Endothelial cell (in vitro differentiated cells): ENCODE results near the gene LMBR1L. TPM values are rescaled to one million over a fixed set of nuclear protein-coding genes. Genes with fewer than 3 reads are reported as not detected.

Source experiments
- DNase-seq: peaks from one replicate; pipeline ENCODE4 v3.0.0; 2021; ENCODE audit warnings: low spot score
- H3K27ac Mint-ChIP-seq: one replicate; pipeline ENCODE4 v1.8.0; 2021; ENCODE audit warnings: mixed read lengths, inconsistent platforms; ENCODE audit not compliant: unreplicated experiment
- H3K27me3 Mint-ChIP-seq: one replicate; pipeline ENCODE4 v1.8.0; 2021; ENCODE audit warnings: mild to moderate bottlenecking, moderate library complexity, mixed read lengths, inconsistent platforms; ENCODE audit not compliant: unreplicated experiment
- H3K36me3 Mint-ChIP-seq: one replicate; pipeline ENCODE4 v1.8.0; 2021; ENCODE audit warnings: mild to moderate bottlenecking, low read depth, mixed read lengths, inconsistent platforms; ENCODE audit not compliant: unreplicated experiment
- H3K4me1 Mint-ChIP-seq: one replicate; pipeline ENCODE4 v1.8.0; 2021; ENCODE audit warnings: mild to moderate bottlenecking, mixed read lengths, inconsistent platforms; ENCODE audit not compliant: unreplicated experiment
- H3K4me3 Mint-ChIP-seq: one replicate; pipeline ENCODE4 v1.8.0; 2021; ENCODE audit warnings: mild to moderate bottlenecking, mixed read lengths, inconsistent platforms; ENCODE audit not compliant: unreplicated experiment
- H3K9me3 Mint-ChIP-seq: one replicate; pipeline ENCODE4 v1.8.0; 2021; ENCODE audit warnings: mixed read lengths, inconsistent platforms; ENCODE audit not compliant: unreplicated experiment
- CTCF ChIP-seq: fragments of 200-600 bp; sonication (generic); IDR thresholded peaks from one replicate; pipeline ENCODE4 v1.5.0; 2021; ENCODE audit warnings: antibody characterized with exemption; ENCODE audit not compliant: unreplicated experiment
- total RNA-seq: library from RNA; stranded (reverse); fragmentation: NEBNext Ultra II Directional; extraction: Animal tissue kit (Norgen Biotek cat#: 25700); gene quantifications from one replicate; pipeline ENCODE4 v1.2.1, GENCODE V29; 2021; ENCODE audit not compliant: unreplicated experiment

Gene LMBR1L
- total RNA-seq, 1 donor from 2014 or later = 175 TPM

GRCh38 chr12:49133014-49133413, 22.4 kb upstream of the LMBR1L start:
- H3K4me1 Mint-ChIP-seq = peaks cover 25% of the 10 kb centered on the region
- TF ChIP-seq CTCF = no peak
- no peak for DNase-seq
- H3K27ac Mint-ChIP-seq = no peak overlapping the region
- H3K36me3 Mint-ChIP-seq = peaks cover 18% of the 10 kb centered on the region
- H3K27me3 Mint-ChIP-seq = peaks cover 11% of the 10 kb centered on the region
- no peaks in the 10 kb centered on the region for H3K9me3 Mint-ChIP-seq
- H3K4me3 Mint-ChIP-seq = no peak overlapping the region

- Mint-ChIP-seq H3K4me1 (peaks cover 25% of the 10 kb centered on the region), H3K27me3 (peaks cover 14% of the 10 kb centered on the region), H3K36me3 (peaks cover 28% of the 10 kb centered on the region), H3K9me3 (no peaks in the 10 kb centered on the region), H3K27ac (peak overlapping the region; percentile 34), H3K4me3 (peak overlapping the region; percentile 79)
- TF ChIP-seq CTCF = no peak
- no peak for DNase-seq
Observed at GRCh38 chr12:49131894-49132461, 21.3 kb upstream of the LMBR1L start.

GRCh38 chr12:49131051-49131893, 20.6 kb upstream of the LMBR1L start, which contains the start of gene TUBA1B:
TSS of gene TUBA1B (minus strand) at chr12:49131395. CDS start at chr12:49131300, 95 bp downstream.
- H3K36me3 Mint-ChIP-seq = peaks cover 31% of the 10 kb centered on the region
- peak within 1 kb of the TSS; percentile 91 for H3K27ac Mint-ChIP-seq
- peak; percentile 91 for DNase-seq
- peaks cover 15% of the 10 kb centered on the region for H3K27me3 Mint-ChIP-seq
- peaks cover 25% of the 10 kb centered on the region for H3K4me1 Mint-ChIP-seq
- peak within 1 kb of the TSS; percentile 95 for H3K4me3 Mint-ChIP-seq
- TF ChIP-seq CTCF = no peak
- H3K9me3 Mint-ChIP-seq = no peaks in the 10 kb centered on the region

GRCh38 chr12:49130151-49131050, 19.8 kb upstream of the LMBR1L start:
- peak; percentile 94 for DNase-seq
- Mint-ChIP-seq H3K9me3 (no peaks in the 10 kb centered on the region), H3K36me3 (peaks cover 31% of the 10 kb centered on the region), H3K4me3 (peak overlapping the region; percentile 95), H3K4me1 (peaks cover 25% of the 10 kb centered on the region), H3K27ac (peak overlapping the region; percentile 91), H3K27me3 (peaks cover 15% of the 10 kb centered on the region)
- peak; percentile 81 for TF ChIP-seq CTCF
